ENCODE measurements around the gene PTBP1. TPM values are rescaled to one million over a fixed set of nuclear protein-coding genes. Genes with fewer than 3 reads are reported as not detected.

PTBP1 gene
- total and polyA plus RNA-seq, 2 donors (not counting 1 experiment from before 2014, with no cell fraction given), result 74.6 to 83.1 TPM

- peak overlapping the region; percentile 86 for H3K27ac ChIP-seq (ENCODE audit: insufficient read depth, low read length)
These were observed 2.0 kb downstream of the PTBP1 start for GRCh38 chr19:799076-799881.

GRCh38 chr19:800360-801029 is 3.2 kb downstream of the PTBP1 start:
- Histone ChIP-seq H3K4me3 (replicated peaks in 1 of 4; ENCODE audit: control extremely low read depth in 1 of 4, insufficient read depth in 1 of 4, low read depth in 3 of 4, low read length in 4 of 4) (peak overlapping the region; percentile 0 to 87 (median 26)), H2AFZ (ENCODE audit: low read length) (no peak overlapping the region), H3K27ac (ENCODE audit: insufficient read depth, low read length) (peak overlapping the region; percentile 38), H4K20me1 (ENCODE audit: control insufficient read depth, extremely low read depth, insufficient read depth, low read length) (peaks cover 11% of the 10 kb centered on the region), H3K4me1 (ENCODE audit: control insufficient read depth, extremely low read depth, insufficient read depth, low read length) (peaks cover 29% of the 10 kb centered on the region), H3K79me2 (ENCODE audit: control insufficient read depth, insufficient read depth, low read length) (peaks cover 77% of the 10 kb centered on the region), H3K27me3 (ENCODE audit: control insufficient read depth, insufficient read depth, low read length) (no peaks in the 10 kb centered on the region), H3K9ac (ENCODE audit: insufficient read depth, low read length) (no peak overlapping the region), H3K9me3 (ENCODE audit: control insufficient read depth, insufficient read depth, low read depth, low read length) (no peaks in the 10 kb centered on the region), H3K4me2 (ENCODE audit: extremely low read depth, insufficient read depth, low read length) (peak overlapping the region; percentile 90), H3K36me3 (ENCODE audit: control insufficient read depth, insufficient read depth, low read length) (peaks cover 39% of the 10 kb centered on the region)
- DNase-seq (ENCODE audit: low read depth in 2 of 2), result peak in 1 of 2 donors; percentile 56
- no peak for TF ChIP-seq EZH2 (IDR thresholded peaks at IDR 0.05; ENCODE audit: low read length, missing control alignments)
- TF ChIP-seq CTCF (conservative IDR thresholded peaks at IDR 0.05 in 1 of 2, IDR thresholded peaks at IDR 0.05 in 1 of 2; ENCODE audit: low read depth in 1 of 2, low read length in 2 of 2), result no peak

More at GRCh38 chr19:799076-799881, 2.0 kb downstream of the PTBP1 start:
- peaks cover 29% of the 10 kb centered on the region for H3K4me1 ChIP-seq (ENCODE audit: control insufficient read depth, extremely low read depth, insufficient read depth, low read length)
- peak; percentile 61 to 63 for DNase-seq (ENCODE audit: low read depth in 2 of 2)
- peaks cover 11% of the 10 kb centered on the region for H4K20me1 ChIP-seq (ENCODE audit: control insufficient read depth, extremely low read depth, insufficient read depth, low read length)
- peak overlapping the region; percentile 79 for H3K9ac ChIP-seq (ENCODE audit: insufficient read depth, low read length)
- no peak overlapping the region for H2AFZ ChIP-seq (ENCODE audit: low read length)
- peaks cover 27% of the 10 kb centered on the region for H3K36me3 ChIP-seq (ENCODE audit: control insufficient read depth, insufficient read depth, low read length)
- peaks cover 64% of the 10 kb centered on the region for H3K79me2 ChIP-seq (ENCODE audit: control insufficient read depth, insufficient read depth, low read length)
- no peaks in the 10 kb centered on the region for H3K27me3 ChIP-seq (ENCODE audit: control insufficient read depth, insufficient read depth, low read length)
- H3K9me3 ChIP-seq (ENCODE audit: control insufficient read depth, insufficient read depth, low read depth, low read length), result no peaks in the 10 kb centered on the region
- H3K4me3 ChIP-seq (replicated peaks in 1 of 4; ENCODE audit: control extremely low read depth in 1 of 4, insufficient read depth in 1 of 4, low read depth in 3 of 4, low read length in 4 of 4), result peak overlapping the region; percentile 71 to 96 (median 88)
- TF ChIP-seq EZH2 (IDR thresholded peaks at IDR 0.05; ENCODE audit: low read length, missing control alignments) (no peak), CTCF (conservative IDR thresholded peaks at IDR 0.05 in 1 of 2, IDR thresholded peaks at IDR 0.05 in 1 of 2; ENCODE audit: low read depth in 1 of 2, low read length in 2 of 2) (peak; percentile 29 to 41)
- H3K4me2 ChIP-seq (ENCODE audit: extremely low read depth, insufficient read depth, low read length), result peak overlapping the region; percentile 90

Measured in fibroblast of lung (primary cell).